Measurements from ENCODE around the gene PIK3AP1. TPM values are rescaled to one million over a fixed set of nuclear protein-coding genes. Genes with fewer than 3 reads are reported as not detected.
A peak's percentile ranks its signal among the peaks of the same experiment; 100 is the strongest.

The PIK3AP1 gene
- total RNA-seq, 1 experiment from 2014 or later = 1.7 TPM

- Histone ChIP-seq H3K14ac (ENCODE audit: insufficient read depth, low read length) (no peak overlapping the region), H3K27me3 (ENCODE audit: insufficient read depth, low read length) (no peaks in the 10 kb centered on the region), H4K8ac (replicated peaks; ENCODE audit: insufficient read length, low read depth, low read length) (no peak overlapping the region), H3K4ac (ENCODE audit: low read depth, low read length) (no peak overlapping the region), H3K56ac (ENCODE audit: insufficient read length, low read depth, low read length) (no peak overlapping the region), H3K23me2 (ENCODE audit: insufficient read length, low read depth, low read length, poor library complexity, severe bottlenecking) (no peaks in the 10 kb centered on the region), H4K5ac (ENCODE audit: insufficient read length, low read depth, low read length) (no peak overlapping the region), H4K91ac (ENCODE audit: insufficient read length, low read depth, low read length) (no peak overlapping the region), H3K18ac (ENCODE audit: insufficient read length, low read depth, low read length) (no peak overlapping the region), H3K4me2 (ENCODE audit: insufficient read depth, insufficient read length, low read length) (no peak overlapping the region), H3T11ph (ENCODE audit: low read length) (no peak overlapping the region), H3K4me1 (ENCODE audit: insufficient read depth, low read length) (no peaks in the 10 kb centered on the region), H2BK15ac (ENCODE audit: low read depth, low read length) (no peak overlapping the region), H2AK5ac (ENCODE audit: insufficient read length, low read length) (no peak overlapping the region), H2BK5ac (ENCODE audit: insufficient read length, low read length) (no peak overlapping the region), H3K9me3 (ENCODE audit: control insufficient read depth, low read depth, low read length) (no peaks in the 10 kb centered on the region), H2BK12ac (ENCODE audit: insufficient read length, low read depth, low read length) (no peak overlapping the region), H4K20me1 (ENCODE audit: control insufficient read depth, insufficient read depth, insufficient read length) (no peaks in the 10 kb centered on the region), H3K79me2 (ENCODE audit: insufficient read depth, low read length) (no peaks in the 10 kb centered on the region), H2BK120ac (ENCODE audit: low read depth, low read length, poor library complexity, severe bottlenecking) (no peak overlapping the region), H2AFZ (ENCODE audit: low read length) (no peak overlapping the region), H3K9ac (ENCODE audit: extremely low read depth, insufficient read length, low read length) (no peak overlapping the region), H3K23ac (ENCODE audit: insufficient read length, low read depth, low read length) (no peak overlapping the region), H3K27ac (ENCODE audit: insufficient read length, low read depth, low read length) (no peak overlapping the region), H3K79me1 (ENCODE audit: insufficient read depth, low read depth, low read length, poor library complexity, severe bottlenecking) (no peaks in the 10 kb centered on the region), H2BK20ac (ENCODE audit: low read depth, low read length, poor library complexity, severe bottlenecking) (no peak overlapping the region)
- no peak for TF ChIP-seq CTCF (conservative IDR thresholded peaks at IDR 0.05)
- Mint-ChIP-seq H3K4me1 (no peaks in the 10 kb centered on the region; a peak in 1 of 4 replicates), H3K36me3 (ENCODE audit: insufficient read depth in 1 of 3, low read depth in 3 of 3) (peaks cover 3 to 10% (median 5%) of the 10 kb centered on the region in 3 experiments; a peak in 6 of 7 replicates), H3K27me3 (ENCODE audit: low read depth) (no peaks in the 10 kb centered on the region), H3K9me3 (peaks cover 3 to 8% of the 10 kb centered on the region in 2 experiments; a peak in 4 of 5 replicates), H3K4me3 (no peak overlapping the region), H3K27ac (peak overlapping the region in 1 of 3 experiments; percentile 95; a peak in 2 of 7 replicates)
- WGBS (ENCODE audit: extremely low coverage, insufficient read length, low lambda C conversion rate) = no CpG with 5 or more reads among the region's 8 CpGs
- no peak for DNase-seq
Measured at GRCh38 chr10:96651998-96652431, 68.3 kb downstream of the PIK3AP1 start.

All from H9 (cell line).